ENCODE results near the gene CDH2.

DNA sequence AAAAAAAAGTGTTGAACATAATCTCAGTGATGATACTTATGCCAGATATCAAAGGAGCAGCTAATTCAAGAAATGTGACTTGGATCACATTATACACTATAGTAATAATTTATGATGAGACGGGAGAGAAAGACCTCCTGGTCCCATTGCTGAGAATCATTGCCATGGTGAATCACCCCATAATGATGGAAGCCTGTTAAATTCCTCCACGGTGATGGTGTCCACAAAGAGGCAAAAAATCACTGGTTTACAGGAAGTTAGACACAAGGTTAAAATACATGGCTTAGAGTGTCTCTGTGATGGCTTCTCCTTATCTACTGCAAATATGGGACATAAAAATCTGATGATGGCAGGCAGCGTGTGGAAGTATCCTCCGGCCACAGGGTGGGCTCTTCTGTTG, 210.0 kb downstream of the CDH2 start:
- TF ChIP-seq, protein P1, sequence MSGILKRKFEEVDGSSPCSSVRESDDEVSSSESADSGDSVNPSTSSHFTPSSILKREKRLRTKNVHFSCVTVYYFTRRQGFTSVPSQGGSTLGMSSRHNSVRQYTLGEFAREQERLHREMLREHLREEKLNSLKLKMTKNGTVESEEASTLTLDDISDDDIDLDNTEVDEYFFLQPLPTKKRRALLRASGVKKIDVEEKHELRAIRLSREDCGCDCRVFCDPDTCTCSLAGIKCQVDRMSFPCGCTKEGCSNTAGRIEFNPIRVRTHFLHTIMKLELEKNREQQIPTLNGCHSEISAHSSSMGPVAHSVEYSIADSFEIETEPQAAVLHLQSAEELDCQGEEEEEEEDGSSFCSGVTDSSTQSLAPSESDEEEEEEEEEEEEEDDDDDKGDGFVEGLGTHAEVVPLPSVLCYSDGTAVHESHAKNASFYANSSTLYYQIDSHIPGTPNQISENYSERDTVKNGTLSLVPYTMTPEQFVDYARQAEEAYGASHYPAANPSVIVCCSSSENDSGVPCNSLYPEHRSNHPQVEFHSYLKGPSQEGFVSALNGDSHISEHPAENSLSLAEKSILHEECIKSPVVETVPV (CRISPR knock-in tag; IDR thresholded peaks at IDR 0.05), result no peak
- TF ChIP-seq BACH2 (CRISPR knock-in tag; IDR thresholded peaks at IDR 0.05; ENCODE audit: borderline replicate concordance), result no peak
- no peak for TF ChIP-seq ARNTL (CRISPR knock-in tag; IDR thresholded peaks at IDR 0.05; ENCODE audit: borderline replicate concordance, low read depth)
- TF ChIP-seq, protein P2, sequence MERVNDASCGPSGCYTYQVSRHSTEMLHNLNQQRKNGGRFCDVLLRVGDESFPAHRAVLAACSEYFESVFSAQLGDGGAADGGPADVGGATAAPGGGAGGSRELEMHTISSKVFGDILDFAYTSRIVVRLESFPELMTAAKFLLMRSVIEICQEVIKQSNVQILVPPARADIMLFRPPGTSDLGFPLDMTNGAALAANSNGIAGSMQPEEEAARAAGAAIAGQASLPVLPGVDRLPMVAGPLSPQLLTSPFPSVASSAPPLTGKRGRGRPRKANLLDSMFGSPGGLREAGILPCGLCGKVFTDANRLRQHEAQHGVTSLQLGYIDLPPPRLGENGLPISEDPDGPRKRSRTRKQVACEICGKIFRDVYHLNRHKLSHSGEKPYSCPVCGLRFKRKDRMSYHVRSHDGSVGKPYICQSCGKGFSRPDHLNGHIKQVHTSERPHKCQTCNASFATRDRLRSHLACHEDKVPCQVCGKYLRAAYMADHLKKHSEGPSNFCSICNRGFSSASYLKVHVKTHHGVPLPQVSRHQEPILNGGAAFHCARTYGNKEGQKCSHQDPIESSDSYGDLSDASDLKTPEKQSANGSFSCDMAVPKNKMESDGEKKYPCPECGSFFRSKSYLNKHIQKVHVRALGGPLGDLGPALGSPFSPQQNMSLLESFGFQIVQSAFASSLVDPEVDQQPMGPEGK (CRISPR knock-in tag; IDR thresholded peaks at IDR 0.05; ENCODE audit: borderline replicate concordance), result no peak
- TF ChIP-seq ZFP3 (CRISPR knock-in tag; IDR thresholded peaks at IDR 0.05), result no peak
- no peak for TF ChIP-seq CREB5 (CRISPR knock-in tag; IDR thresholded peaks at IDR 0.05; ENCODE audit: low read depth)
- no peak for TF ChIP-seq SNAI2 (CRISPR knock-in tag; IDR thresholded peaks at IDR 0.05)
- TF ChIP-seq RARB (CRISPR knock-in tag; IDR thresholded peaks at IDR 0.05), result no peak
- TF ChIP-seq, protein P3, sequence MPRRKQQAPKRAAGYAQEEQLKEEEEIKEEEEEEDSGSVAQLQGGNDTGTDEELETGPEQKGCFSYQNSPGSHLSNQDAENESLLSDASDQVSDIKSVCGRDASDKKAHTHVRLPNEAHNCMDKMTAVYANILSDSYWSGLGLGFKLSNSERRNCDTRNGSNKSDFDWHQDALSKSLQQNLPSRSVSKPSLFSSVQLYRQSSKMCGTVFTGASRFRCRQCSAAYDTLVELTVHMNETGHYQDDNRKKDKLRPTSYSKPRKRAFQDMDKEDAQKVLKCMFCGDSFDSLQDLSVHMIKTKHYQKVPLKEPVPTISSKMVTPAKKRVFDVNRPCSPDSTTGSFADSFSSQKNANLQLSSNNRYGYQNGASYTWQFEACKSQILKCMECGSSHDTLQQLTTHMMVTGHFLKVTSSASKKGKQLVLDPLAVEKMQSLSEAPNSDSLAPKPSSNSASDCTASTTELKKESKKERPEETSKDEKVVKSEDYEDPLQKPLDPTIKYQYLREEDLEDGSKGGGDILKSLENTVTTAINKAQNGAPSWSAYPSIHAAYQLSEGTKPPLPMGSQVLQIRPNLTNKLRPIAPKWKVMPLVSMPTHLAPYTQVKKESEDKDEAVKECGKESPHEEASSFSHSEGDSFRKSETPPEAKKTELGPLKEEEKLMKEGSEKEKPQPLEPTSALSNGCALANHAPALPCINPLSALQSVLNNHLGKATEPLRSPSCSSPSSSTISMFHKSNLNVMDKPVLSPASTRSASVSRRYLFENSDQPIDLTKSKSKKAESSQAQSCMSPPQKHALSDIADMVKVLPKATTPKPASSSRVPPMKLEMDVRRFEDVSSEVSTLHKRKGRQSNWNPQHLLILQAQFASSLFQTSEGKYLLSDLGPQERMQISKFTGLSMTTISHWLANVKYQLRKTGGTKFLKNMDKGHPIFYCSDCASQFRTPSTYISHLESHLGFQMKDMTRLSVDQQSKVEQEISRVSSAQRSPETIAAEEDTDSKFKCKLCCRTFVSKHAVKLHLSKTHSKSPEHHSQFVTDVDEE (CRISPR knock-in tag; IDR thresholded peaks at IDR 0.05), result no peak
- TF ChIP-seq PPARA (CRISPR knock-in tag; IDR thresholded peaks at IDR 0.05; ENCODE audit: borderline replicate concordance), result no peak
